Measurements from ENCODE around the gene RGL2.

DNA sequence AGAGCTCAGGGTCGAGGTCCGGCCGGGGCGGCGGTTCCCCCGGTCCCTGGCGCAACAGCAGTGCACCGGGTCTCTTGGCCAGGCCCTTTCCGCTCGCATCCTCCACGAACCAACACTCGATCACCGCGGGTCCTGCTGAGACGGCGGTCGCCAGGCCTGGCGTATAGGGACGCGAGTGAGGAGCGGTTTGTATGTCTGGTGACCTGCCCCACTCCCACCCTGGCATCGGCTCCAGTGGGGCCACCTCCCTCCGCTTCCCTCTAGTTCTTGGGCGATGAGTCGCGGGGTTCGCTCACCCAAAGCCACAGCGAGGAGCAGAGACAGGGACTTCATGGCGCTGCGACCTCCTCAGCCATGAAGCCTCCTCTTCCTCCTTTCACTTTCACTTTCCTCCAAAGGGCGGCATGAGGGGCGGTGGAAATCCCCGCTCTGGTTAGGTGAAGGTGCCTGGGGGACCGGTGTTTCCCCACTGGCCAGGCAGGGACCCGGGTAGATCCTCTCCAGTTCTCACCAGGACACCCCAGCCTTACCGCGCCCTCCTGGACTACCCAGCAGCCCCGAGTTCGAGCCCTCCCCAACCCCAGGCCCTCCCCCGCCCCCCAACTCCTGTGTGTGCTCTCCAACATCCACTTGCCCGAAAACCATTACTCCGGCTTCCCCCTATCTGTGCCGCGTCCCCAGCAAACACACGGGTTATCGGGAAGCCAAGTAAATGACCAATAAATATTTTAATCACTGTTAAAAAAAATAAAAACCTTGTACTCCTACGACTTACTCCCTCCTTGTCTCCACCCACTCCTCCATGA, 15.2 kb upstream of the RGL2 start, which contains the start of gene TAPBP:
- TF ChIP-seq, protein P1, sequence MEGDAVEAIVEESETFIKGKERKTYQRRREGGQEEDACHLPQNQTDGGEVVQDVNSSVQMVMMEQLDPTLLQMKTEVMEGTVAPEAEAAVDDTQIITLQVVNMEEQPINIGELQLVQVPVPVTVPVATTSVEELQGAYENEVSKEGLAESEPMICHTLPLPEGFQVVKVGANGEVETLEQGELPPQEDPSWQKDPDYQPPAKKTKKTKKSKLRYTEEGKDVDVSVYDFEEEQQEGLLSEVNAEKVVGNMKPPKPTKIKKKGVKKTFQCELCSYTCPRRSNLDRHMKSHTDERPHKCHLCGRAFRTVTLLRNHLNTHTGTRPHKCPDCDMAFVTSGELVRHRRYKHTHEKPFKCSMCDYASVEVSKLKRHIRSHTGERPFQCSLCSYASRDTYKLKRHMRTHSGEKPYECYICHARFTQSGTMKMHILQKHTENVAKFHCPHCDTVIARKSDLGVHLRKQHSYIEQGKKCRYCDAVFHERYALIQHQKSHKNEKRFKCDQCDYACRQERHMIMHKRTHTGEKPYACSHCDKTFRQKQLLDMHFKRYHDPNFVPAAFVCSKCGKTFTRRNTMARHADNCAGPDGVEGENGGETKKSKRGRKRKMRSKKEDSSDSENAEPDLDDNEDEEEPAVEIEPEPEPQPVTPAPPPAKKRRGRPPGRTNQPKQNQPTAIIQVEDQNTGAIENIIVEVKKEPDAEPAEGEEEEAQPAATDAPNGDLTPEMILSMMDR (IDR thresholded peaks at IDR 0.05), result no peak
- TF ChIP-seq POLR2A (IDR thresholded peaks at IDR 0.05) (peak in 1 of 2 donors; percentile 25), POLR2AphosphoS5 (IDR thresholded peaks at IDR 0.05) (peak; percentile 64 to 80 (median 78)), EP300 (IDR thresholded peaks at IDR 0.05) (no peak)
